CD4-positive, CD25-positive, alpha-beta regulatory T cell (primary cell): ENCODE data around the gene SLC25A43. TPM values are rescaled to one million over a fixed set of nuclear protein-coding genes. Genes with fewer than 3 reads are reported as not detected.

Experiments used
- ATAC-seq, 2 donors: fragments of 150-1000 bp; cut with Tn5 transposase; one replicate each; pipeline ENCODE4 v1.10.0; 2021; ENCODE audit warnings: low read depth in 2 of 2, moderate number of reproducible peaks in 2 of 2, moderate library complexity in 1 of 2
- DNase-seq, 3 donors: peaks; one replicate each; pipeline versions ENCODE4 v3.0.0 to v3.0.0-alpha.2; 2012 to 2022; ENCODE audit warnings: mixed read lengths in 1 of 3
- H3K27ac ChIP-seq: one replicate; pipeline ENCODE4 v1.7.0; 2013; ENCODE audit warnings: mild to moderate bottlenecking, low read length; ENCODE audit not compliant: insufficient read depth, poor library complexity, severe bottlenecking
- H3K27me3 ChIP-seq: one replicate; pipeline ENCODE4 v1.7.0; 2013; ENCODE audit warnings: low read length; ENCODE audit not compliant: control insufficient read depth, insufficient read depth
- H3K36me3 ChIP-seq: one replicate; pipeline ENCODE4 v1.7.0; 2013; ENCODE audit warnings: mild to moderate bottlenecking, low read length, moderate library complexity; ENCODE audit not compliant: control insufficient read depth, insufficient read depth
- H3K4me1 ChIP-seq: 2 replicates; pipeline ENCODE4 v1.7.0; 2013; ENCODE audit warnings: mild to moderate bottlenecking, low read length; ENCODE audit not compliant: insufficient read depth, control insufficient read depth, poor library complexity, severe bottlenecking
- H3K4me3 ChIP-seq: one replicate; pipeline ENCODE4 v1.7.0; 2013; ENCODE audit warnings: low read depth, mild to moderate bottlenecking, low read length, moderate library complexity
- H3K9me3 ChIP-seq, 2 experiments: 1 replicate in 1 of 2; 2 replicates in 1 of 2; pipeline ENCODE4 v1.7.0; 2013; ENCODE audit warnings: low read length in 2 of 2, mild to moderate bottlenecking in 1 of 2, moderate library complexity in 1 of 2; ENCODE audit not compliant: control insufficient read depth in 2 of 2
- H3K27ac Mint-ChIP-seq, 3 donors: one replicate each; pipeline ENCODE4 v1.8.0; 2020 to 2022; ENCODE audit warnings: mild to moderate bottlenecking in 3 of 3, mixed read lengths in 3 of 3, moderate library complexity in 2 of 3
- H3K27me3 Mint-ChIP-seq: one replicate; pipeline ENCODE4 v1.8.0; 2022; ENCODE audit warnings: mild to moderate bottlenecking, mixed read lengths
- H3K36me3 Mint-ChIP-seq: one replicate; pipeline ENCODE4 v1.8.0; 2020; ENCODE audit warnings: mixed read lengths
- H3K4me1 Mint-ChIP-seq, 4 donors: one replicate each; pipeline ENCODE4 v1.8.0; 2020 to 2022; ENCODE audit warnings: mixed read lengths in 4 of 4, mild to moderate bottlenecking in 1 of 4
- H3K4me3 Mint-ChIP-seq, 4 donors: one replicate each; pipeline ENCODE4 v1.8.0; 2020 to 2022; ENCODE audit warnings: mild to moderate bottlenecking in 4 of 4, mixed read lengths in 4 of 4, moderate library complexity in 3 of 4
- H3K9me3 Mint-ChIP-seq, 7 donors: one replicate each; pipeline ENCODE4 v1.8.0; 2020 to 2022; ENCODE audit warnings: mixed read lengths in 7 of 7, mild to moderate bottlenecking in 3 of 7, moderate library complexity in 2 of 7
- polyA plus RNA-seq, 4 donors: library from polyadenylated mRNA; unstranded; fragments of 300-500 nt; fragmentation: Illumina TruSeq; gene quantifications; one replicate each; pipeline ENCODE4 v1.2.3, GENCODE V29; 2021
- total RNA-seq: library from RNA; stranded (reverse); gene quantifications from one replicate; pipeline ENCODE4 v1.2.3, GENCODE V29; 2022

SLC25A43 gene
- total and polyA plus RNA-seq, 5 donors from 2014 or later: 2.6 to 4.9 (median 3.1) TPM

GRCh38 chrX:119391279-119391678 lies 7.9 kb upstream of the SLC25A43 start:
- H3K4me3 Mint-ChIP-seq: no peak overlapping the region
- peaks cover 0 to 2% (median 0%) of the 10 kb centered on the region in 4 donors for H3K4me1 Mint-ChIP-seq
- no peak overlapping the region for H3K27ac Mint-ChIP-seq
- Histone ChIP-seq H3K4me1 (no peaks in the 10 kb centered on the region), H3K36me3 (no peaks in the 10 kb centered on the region), H3K27me3 (no peaks in the 10 kb centered on the region), H3K27ac (no peak overlapping the region), H3K4me3 (no peak overlapping the region), H3K9me3 (no peaks in the 10 kb centered on the region)
- no peak for ATAC-seq
- H3K27me3 Mint-ChIP-seq: no peaks in the 10 kb centered on the region
- no peaks in the 10 kb centered on the region for H3K36me3 Mint-ChIP-seq
- DNase-seq: peak in 1 of 3 donors; percentile 30
- H3K9me3 Mint-ChIP-seq: peaks cover 0 to 1% (median 0%) of the 10 kb centered on the region in 7 donors

GRCh38 chrX:119393144-119393543 lies 6.0 kb upstream of the SLC25A43 start:
- Mint-ChIP-seq H3K36me3 (no peaks in the 10 kb centered on the region), H3K27me3 (no peaks in the 10 kb centered on the region), H3K4me3 (no peak overlapping the region), H3K27ac (no peak overlapping the region), H3K4me1 (peaks cover 0 to 2% (median under 1%) of the 10 kb centered on the region in 4 donors), H3K9me3 (peaks cover 0 to 1% (median 0%) of the 10 kb centered on the region in 7 donors)
- H3K27me3 ChIP-seq: no peaks in the 10 kb centered on the region
- DNase-seq (no peak), ATAC-seq (no peak)
- H3K36me3 ChIP-seq: no peaks in the 10 kb centered on the region
- no peak overlapping the region for H3K4me3 ChIP-seq
- H3K4me1 ChIP-seq: no peaks in the 10 kb centered on the region
- no peaks in the 10 kb centered on the region for H3K9me3 ChIP-seq
- no peak overlapping the region for H3K27ac ChIP-seq

GRCh38 chrX:119398587-119398973 lies 556 bp upstream of the SLC25A43 start:
- H3K27ac ChIP-seq: peak overlapping the region; percentile 33
- DNase-seq (peak in 1 of 3 donors; percentile 9), ATAC-seq (no peak)
- H3K36me3 Mint-ChIP-seq: no peaks in the 10 kb centered on the region
- no peaks in the 10 kb centered on the region for H3K27me3 Mint-ChIP-seq
- H3K27ac Mint-ChIP-seq: peak overlapping the region; percentile 48 to 91 (median 90)
- H3K4me1 ChIP-seq: peaks cover 7% of the 10 kb centered on the region
- no peaks in the 10 kb centered on the region for H3K27me3 ChIP-seq
- H3K9me3 ChIP-seq: no peaks in the 10 kb centered on the region
- peaks cover 0 to 1% (median 0%) of the 10 kb centered on the region in 7 donors for H3K9me3 Mint-ChIP-seq
- H3K36me3 ChIP-seq: no peaks in the 10 kb centered on the region
- peaks cover 0 to 13% (median 6%) of the 10 kb centered on the region in 4 donors for H3K4me1 Mint-ChIP-seq
- peak overlapping the region; percentile 86 to 97 (median 89) for H3K4me3 Mint-ChIP-seq
- peak overlapping the region; percentile 67 for H3K4me3 ChIP-seq

- Mint-ChIP-seq H3K36me3 (no peaks in the 10 kb centered on the region), H3K27ac (peak overlapping the region in 2 of 3 donors; percentile 51 to 85), H3K4me1 (peaks cover 0 to 13% (median 6%) of the 10 kb centered on the region in 4 donors), H3K27me3 (no peaks in the 10 kb centered on the region), H3K4me3 (peak overlapping the region; percentile 50 to 87 (median 55)), H3K9me3 (no peaks in the 10 kb centered on the region)
- no peak overlapping the region for H3K27ac ChIP-seq
- H3K36me3 ChIP-seq: no peaks in the 10 kb centered on the region
- H3K27me3 ChIP-seq: no peaks in the 10 kb centered on the region
- H3K9me3 ChIP-seq: no peaks in the 10 kb centered on the region
- peak overlapping the region; percentile 53 for H3K4me3 ChIP-seq
- ATAC-seq (no peak), DNase-seq (no peak)
- peaks cover 7% of the 10 kb centered on the region for H3K4me1 ChIP-seq
Observed at GRCh38 chrX:119399772-119400101, 601 bp downstream of the SLC25A43 start.

- H3K4me1 ChIP-seq: peaks cover 7% of the 10 kb centered on the region
- ATAC-seq: no peak
- no peak overlapping the region for H3K27ac Mint-ChIP-seq
- H3K9me3 Mint-ChIP-seq: no peaks in the 10 kb centered on the region
- no peaks in the 10 kb centered on the region for H3K27me3 Mint-ChIP-seq
- H3K9me3 ChIP-seq: no peaks in the 10 kb centered on the region
- H3K36me3 Mint-ChIP-seq: no peaks in the 10 kb centered on the region
- no peaks in the 10 kb centered on the region for H3K36me3 ChIP-seq
- no peak overlapping the region for H3K4me3 ChIP-seq
- no peak overlapping the region for H3K4me3 Mint-ChIP-seq
- H3K4me1 Mint-ChIP-seq: peaks cover 0 to 13% (median 6%) of the 10 kb centered on the region in 4 donors
- H3K27me3 ChIP-seq: no peaks in the 10 kb centered on the region
- no peak for DNase-seq
- H3K27ac ChIP-seq: no peak overlapping the region
Observed at GRCh38 chrX:119401569-119401968, 2.4 kb downstream of the SLC25A43 start.

DNA sequence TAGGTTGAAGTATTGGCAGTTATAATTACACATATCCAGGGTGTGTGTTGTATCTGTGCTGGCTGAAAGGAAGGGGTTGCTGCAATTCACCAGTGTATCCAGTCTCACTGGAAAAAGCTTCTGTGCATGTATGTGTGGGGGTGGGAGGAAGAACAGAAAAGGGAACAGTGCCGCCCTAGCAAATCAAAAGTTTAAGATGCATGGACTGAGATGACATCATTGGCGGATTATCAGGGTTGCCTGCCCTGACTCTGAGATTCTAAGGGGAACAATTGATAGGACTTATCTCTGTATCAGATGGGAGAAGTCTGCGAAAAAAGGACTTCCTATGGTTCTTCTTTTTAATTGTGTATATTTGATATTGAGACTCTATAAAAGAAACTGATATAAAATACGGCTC lies 3.5 kb downstream of the SLC25A43 start:
- Mint-ChIP-seq H3K4me3 (no peak overlapping the region), H3K27ac (no peak overlapping the region), H3K36me3 (no peaks in the 10 kb centered on the region), H3K4me1 (peaks cover 0 to 13% (median 6%) of the 10 kb centered on the region in 4 donors), H3K9me3 (peaks cover 0 to 3% (median 0%) of the 10 kb centered on the region in 7 donors), H3K27me3 (no peaks in the 10 kb centered on the region)
- H3K27ac ChIP-seq: no peak overlapping the region
- H3K4me3 ChIP-seq: no peak overlapping the region
- no peak for ATAC-seq
- H3K27me3 ChIP-seq: no peaks in the 10 kb centered on the region
- peaks cover 7% of the 10 kb centered on the region for H3K4me1 ChIP-seq
- no peaks in the 10 kb centered on the region for H3K9me3 ChIP-seq
- no peak for DNase-seq
- H3K36me3 ChIP-seq: no peaks in the 10 kb centered on the region

GRCh38 chrX:119406776-119407175 lies 7.6 kb downstream of the SLC25A43 start:
- H3K36me3 ChIP-seq: no peaks in the 10 kb centered on the region
- Mint-ChIP-seq H3K9me3 (peaks cover 0 to 3% (median 0%) of the 10 kb centered on the region in 7 donors), H3K4me1 (peaks cover 0 to 6% (median 1%) of the 10 kb centered on the region in 4 donors), H3K27ac (no peak overlapping the region), H3K27me3 (no peaks in the 10 kb centered on the region), H3K36me3 (no peaks in the 10 kb centered on the region), H3K4me3 (no peak overlapping the region)
- H3K9me3 ChIP-seq: no peaks in the 10 kb centered on the region
- no peaks in the 10 kb centered on the region for H3K27me3 ChIP-seq
- no peak overlapping the region for H3K4me3 ChIP-seq
- no peak overlapping the region for H3K27ac ChIP-seq
- no peaks in the 10 kb centered on the region for H3K4me1 ChIP-seq
- DNase-seq (no peak), ATAC-seq (no peak)

DNA sequence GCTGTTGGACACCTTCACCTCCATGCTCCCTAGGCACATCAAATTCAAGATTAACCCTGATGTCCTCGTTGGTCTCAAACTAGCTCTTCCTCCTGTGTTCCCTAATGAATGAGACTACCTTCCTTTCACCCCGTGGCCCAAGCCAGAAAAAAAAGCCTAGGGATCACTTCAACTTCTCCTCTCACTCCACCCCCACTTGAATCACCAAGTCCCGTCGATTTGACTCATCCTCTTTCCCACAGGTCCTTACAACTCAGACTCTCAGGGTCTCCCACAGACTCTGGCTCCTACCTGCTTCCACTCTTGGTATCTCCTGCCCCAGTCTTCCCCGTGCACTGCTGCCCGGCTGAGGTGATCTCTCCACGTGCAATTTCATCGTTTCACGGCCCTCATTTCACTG lies 8.5 kb downstream of the SLC25A43 start:
- Mint-ChIP-seq H3K9me3 (peaks cover 0 to 3% (median 0%) of the 10 kb centered on the region in 7 donors), H3K4me1 (peaks cover 0 to 2% (median 0%) of the 10 kb centered on the region in 4 donors), H3K27me3 (no peaks in the 10 kb centered on the region), H3K27ac (no peak overlapping the region), H3K36me3 (no peaks in the 10 kb centered on the region), H3K4me3 (no peak overlapping the region)
- DNase-seq (no peak), ATAC-seq (no peak)
- no peaks in the 10 kb centered on the region for H3K9me3 ChIP-seq
- no peak overlapping the region for H3K27ac ChIP-seq
- H3K4me3 ChIP-seq: no peak overlapping the region
- no peaks in the 10 kb centered on the region for H3K27me3 ChIP-seq
- H3K36me3 ChIP-seq: no peaks in the 10 kb centered on the region
- H3K4me1 ChIP-seq: no peaks in the 10 kb centered on the region
